OCI-LY3 (cell line): ENCODE data around the gene PRR23E.

Source experiments
- EZH2phosphoT487 ChIP-seq: fragments of 200-600 bp; shearing (Covaris generic); IDR thresholded peaks from 2 replicates; pipeline ENCODE4 v1.6.1; 2018; ENCODE audit warnings: antibody characterized with exemption, mixed run types, low read depth
- TF ChIP-seq, protein P1 (sequence below): fragments of 200-600, 300-600 bp; sonication (generic); IDR thresholded peaks from 2 replicates; pipeline ENCODE4 v1.5.1; 2014; ENCODE audit warnings: antibody characterized with exemption, low read length, low read depth

DNA sequence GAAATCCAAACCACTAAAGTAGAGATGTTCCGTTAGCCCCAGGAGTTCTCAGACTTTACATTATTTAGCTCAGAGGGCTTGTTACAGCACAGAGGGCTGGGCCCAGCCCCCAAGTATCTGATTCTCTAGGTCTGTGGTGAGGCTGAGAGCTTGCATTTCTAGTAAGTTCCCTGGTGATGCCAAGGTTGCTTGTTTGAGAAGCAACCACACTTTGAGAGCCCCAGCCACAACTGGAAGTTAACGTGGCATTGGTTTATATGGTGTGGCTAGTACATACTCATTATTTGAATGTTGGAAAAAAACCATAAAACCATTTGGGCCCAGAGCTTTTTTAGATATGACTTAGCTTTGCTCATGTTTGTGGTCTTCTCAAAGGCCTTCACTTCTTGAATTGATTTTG lies 35.9 kb downstream of the PRR23E start:
- TF ChIP-seq, protein P1, sequence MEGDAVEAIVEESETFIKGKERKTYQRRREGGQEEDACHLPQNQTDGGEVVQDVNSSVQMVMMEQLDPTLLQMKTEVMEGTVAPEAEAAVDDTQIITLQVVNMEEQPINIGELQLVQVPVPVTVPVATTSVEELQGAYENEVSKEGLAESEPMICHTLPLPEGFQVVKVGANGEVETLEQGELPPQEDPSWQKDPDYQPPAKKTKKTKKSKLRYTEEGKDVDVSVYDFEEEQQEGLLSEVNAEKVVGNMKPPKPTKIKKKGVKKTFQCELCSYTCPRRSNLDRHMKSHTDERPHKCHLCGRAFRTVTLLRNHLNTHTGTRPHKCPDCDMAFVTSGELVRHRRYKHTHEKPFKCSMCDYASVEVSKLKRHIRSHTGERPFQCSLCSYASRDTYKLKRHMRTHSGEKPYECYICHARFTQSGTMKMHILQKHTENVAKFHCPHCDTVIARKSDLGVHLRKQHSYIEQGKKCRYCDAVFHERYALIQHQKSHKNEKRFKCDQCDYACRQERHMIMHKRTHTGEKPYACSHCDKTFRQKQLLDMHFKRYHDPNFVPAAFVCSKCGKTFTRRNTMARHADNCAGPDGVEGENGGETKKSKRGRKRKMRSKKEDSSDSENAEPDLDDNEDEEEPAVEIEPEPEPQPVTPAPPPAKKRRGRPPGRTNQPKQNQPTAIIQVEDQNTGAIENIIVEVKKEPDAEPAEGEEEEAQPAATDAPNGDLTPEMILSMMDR: no peak
- TF ChIP-seq EZH2phosphoT487: no peak
